HG03520 (cell line): ENCODE measurements around the gene LDLRAP1.
"Not testable (repeated sequence)": the region's sequence is repeated elsewhere in the genome, so short reads cannot be mapped to it uniquely, and the experiment has no call there.

ENCODE experiments used
- ATAC-seq: cut with Tn5 transposase; IDR thresholded peaks from one replicate; pipeline ENCODE4 v1.9.1; 2021; ENCODE audit warnings: mild to moderate bottlenecking, moderate library complexity; ENCODE audit not compliant: unreplicated experiment

The LDLRAP1 gene

GRCh38 chr1:25543425-25544242 lies at the start of gene LDLRAP1:
LDLRAP1 (plus strand) TSS chr1:25543606; CDS start chr1:25543699, 93 bp downstream.
- ATAC-seq: no peak

- ATAC-seq: no peak
Measured at GRCh38 chr1:25494952-25495351, 48.5 kb upstream of the LDLRAP1 start.

- no peak for ATAC-seq
Measured at GRCh38 chr1:25500694-25501093, 42.7 kb upstream of the LDLRAP1 start.

- ATAC-seq: no peak
Measured at GRCh38 chr1:25501235-25502058, 42.0 kb upstream of the LDLRAP1 start.

GRCh38 chr1:25502957-25503356 lies 40.4 kb upstream of the LDLRAP1 start:
- no peak for ATAC-seq

GRCh38 chr1:25503551-25504426 lies 39.6 kb upstream of the LDLRAP1 start:
- no peak for ATAC-seq

GRCh38 chr1:25504706-25505595 lies 38.5 kb upstream of the LDLRAP1 start:
- ATAC-seq: no peak

GRCh38 chr1:25505656-25506385 lies 37.6 kb upstream of the LDLRAP1 start:
- ATAC-seq: no peak

- not testable (repeated sequence) for ATAC-seq
Measured at GRCh38 chr1:25506566-25507463, 36.6 kb upstream of the LDLRAP1 start.

- no peak for ATAC-seq
Measured at GRCh38 chr1:25513666-25514065, 29.7 kb upstream of the LDLRAP1 start.

- ATAC-seq: no peak
Measured at GRCh38 chr1:25515033-25515432, 28.4 kb upstream of the LDLRAP1 start.

GRCh38 chr1:25516686-25517085 lies 26.7 kb upstream of the LDLRAP1 start:
- ATAC-seq: no peak

- ATAC-seq: no peak
Measured at GRCh38 chr1:25517476-25518394, 25.7 kb upstream of the LDLRAP1 start.

- ATAC-seq: no peak
Measured at GRCh38 chr1:25519624-25520023, 23.8 kb upstream of the LDLRAP1 start.

- no peak for ATAC-seq
Measured at GRCh38 chr1:25520446-25521061, 22.9 kb upstream of the LDLRAP1 start.

GRCh38 chr1:25522031-25522655 lies 21.3 kb upstream of the LDLRAP1 start:
- no peak for ATAC-seq
